ENCODE measurements around the gene FAM13A. TPM values are rescaled to one million over a fixed set of nuclear protein-coding genes. Genes with fewer than 3 reads are reported as not detected.

Gene FAM13A
- total and polyA plus RNA-seq, 2 of the 13 experiments (the other 11 are each of a cell fraction or from before 2014, with no cell fraction given), result 1.2 to 36.2 TPM

DNA sequence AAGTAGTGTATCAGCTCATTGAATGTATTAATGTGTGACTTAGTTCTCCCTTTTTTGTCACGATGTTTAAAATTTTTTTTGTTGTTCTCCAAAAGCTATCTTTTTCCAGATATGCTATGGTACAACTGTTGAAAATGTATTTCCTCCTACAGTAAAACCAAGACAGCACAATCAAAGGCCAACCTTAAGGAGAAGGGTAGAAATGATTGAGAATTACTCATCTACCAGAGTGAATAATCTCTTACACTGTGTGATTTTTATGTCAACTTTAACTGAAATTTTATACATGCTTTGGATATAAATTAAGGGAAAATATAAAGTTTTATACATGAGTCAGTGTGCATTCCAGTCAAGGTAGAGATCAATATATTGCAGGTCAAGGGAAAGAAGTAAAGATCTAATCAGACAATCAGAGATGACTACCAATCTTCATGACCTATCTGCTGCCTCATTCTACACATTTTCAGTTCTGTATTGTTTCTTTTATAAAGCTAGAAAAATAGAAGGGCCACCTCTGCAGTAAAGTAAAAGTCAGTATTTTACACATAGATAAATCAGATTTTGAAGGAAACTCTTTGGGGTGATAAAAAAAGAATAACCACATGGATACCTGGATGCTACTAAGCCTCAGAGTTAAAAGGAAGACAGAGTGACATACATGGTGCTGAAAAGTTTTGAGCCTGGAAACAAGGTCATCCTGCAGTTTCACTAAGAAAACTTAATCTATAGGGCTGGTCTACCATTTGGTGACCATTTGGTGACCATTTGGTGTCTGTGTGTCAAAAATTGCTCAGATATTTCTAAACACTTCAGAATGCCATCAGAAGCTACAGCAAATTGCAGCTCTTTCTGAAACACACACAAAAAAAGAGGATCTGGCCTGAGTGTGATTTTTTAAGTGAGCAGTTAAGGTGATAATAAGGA, 1.6 kb downstream of the FAM13A start:
- no peak for DNase-seq (ENCODE audit: low spot score)
- ATAC-seq, result no peak
- ChIA-PET CTCF (ENCODE audit: low intra/inter-chr PET ratio, low total read pairs) (no interaction called here), POLR2A (no interaction called here)
- Histone ChIP-seq H3K4me1 (ENCODE audit: insufficient read depth, low read length) (peaks cover 6% of the 10 kb centered on the region; the same call in 1 of the 2 replicates), H3K27me3 (ENCODE audit: control insufficient read depth in 1 of 2, insufficient read depth in 2 of 2, low read length in 2 of 2) (no peaks in the 10 kb centered on the region), H4K20me1 (ENCODE audit: insufficient read depth, low read length) (no peaks in the 10 kb centered on the region), H3K9ac (ENCODE audit: insufficient read depth, low read depth, low read length) (no peak overlapping the region), H3K27ac (ENCODE audit: extremely low read length, insufficient read depth, low read length) (no peak overlapping the region), H2AFZ (ENCODE audit: low read length) (no peak overlapping the region), H3K9me3 (ENCODE audit: low read length) (no peaks in the 10 kb centered on the region), H3K79me2 (ENCODE audit: insufficient read depth, low read length) (no peaks in the 10 kb centered on the region), H3K36me3 (replicated peaks in 1 of 2; ENCODE audit: control insufficient read depth in 1 of 2, insufficient read depth in 2 of 2, low read length in 2 of 2) (no peaks in the 10 kb centered on the region), H3K4me3 (replicated peaks in 1 of 3; ENCODE audit: insufficient read depth in 1 of 3, low read depth in 2 of 3, low read length in 3 of 3) (no peak overlapping the region), H3K4me2 (ENCODE audit: low read depth, low read length) (no peak overlapping the region)
- no peak for FAIRE-seq
- WGBS (ENCODE audit: low lambda C conversion rate), result 0% methylated on average over 1 of the region's 1 CpG
- BruUV-seq (replicated peaks), result no TSS peak
- intact Hi-C loops (cut with micrococcal nuclease; ENCODE audit: unreplicated experiment), result no loop called here
- in situ Hi-C loops (cut with HindIII; ENCODE audit: extremely low pct_ligation_motif_present, low pct_unique_long_range_greater_than_20kb), result no loop called here
- no peak for TF ChIP-seq ZNF552 (CRISPR knock-in tag; IDR thresholded peaks at IDR 0.05; ENCODE audit: borderline replicate concordance)
- no peak for TF ChIP-seq ZNF878 (CRISPR knock-in tag; IDR thresholded peaks at IDR 0.05)
- TF ChIP-seq ELF1 (CRISPR knock-in tag; IDR thresholded peaks at IDR 0.05), result no peak
- no peak for TF ChIP-seq ZBTB40 (IDR thresholded peaks at IDR 0.05)
- TF ChIP-seq ZBTB40 (CRISPR knock-in tag; IDR thresholded peaks at IDR 0.05), result no peak
- no peak for TF ChIP-seq ZNF605 (CRISPR knock-in tag; IDR thresholded peaks at IDR 0.05)
- no peak for TF ChIP-seq PAF1 (CRISPR knock-in tag; IDR thresholded peaks at IDR 0.05)
- TF ChIP-seq ZNF451 (CRISPR knock-in tag; IDR thresholded peaks at IDR 0.05), result no peak
- TF ChIP-seq ARHGAP35 (CRISPR knock-in tag; IDR thresholded peaks at IDR 0.05; ENCODE audit: borderline replicate concordance), result no peak
- TF ChIP-seq ZNF777 (CRISPR knock-in tag; IDR thresholded peaks at IDR 0.05), result no peak
- TF ChIP-seq ZNF558 (CRISPR knock-in tag; IDR thresholded peaks at IDR 0.05; ENCODE audit: borderline replicate concordance), result no peak
- no peak for TF ChIP-seq ZNF761 (CRISPR knock-in tag; conservative IDR thresholded peaks at IDR 0.05)
- TF ChIP-seq ZSCAN29 (CRISPR knock-in tag; conservative IDR thresholded peaks at IDR 0.05), result no peak
- TF ChIP-seq ZNF232 (CRISPR knock-in tag; IDR thresholded peaks at IDR 0.05; ENCODE audit: borderline replicate concordance), result no peak
- TF ChIP-seq ZNF749 (CRISPR knock-in tag; IDR thresholded peaks at IDR 0.05; ENCODE audit: borderline replicate concordance), result no peak
- no peak for TF ChIP-seq ZNF790 (CRISPR knock-in tag; IDR thresholded peaks at IDR 0.05; ENCODE audit: borderline replicate concordance)
- no peak for TF ChIP-seq PAWR (CRISPR knock-in tag; IDR thresholded peaks at IDR 0.05; ENCODE audit: borderline replicate concordance)
